Activated CD4-positive, alpha-beta T cell treated with anti-CD3 and anti-CD28 coated beads, Interleukin-2, amount 50 U/mL, for 16 hours (primary cell): ENCODE data around the gene TADA2B.

Experiments
- DNase-seq: peaks from one replicate; pipeline ENCODE4 v3.0.0-alpha.2; 2020

Gene TADA2B, protein sequence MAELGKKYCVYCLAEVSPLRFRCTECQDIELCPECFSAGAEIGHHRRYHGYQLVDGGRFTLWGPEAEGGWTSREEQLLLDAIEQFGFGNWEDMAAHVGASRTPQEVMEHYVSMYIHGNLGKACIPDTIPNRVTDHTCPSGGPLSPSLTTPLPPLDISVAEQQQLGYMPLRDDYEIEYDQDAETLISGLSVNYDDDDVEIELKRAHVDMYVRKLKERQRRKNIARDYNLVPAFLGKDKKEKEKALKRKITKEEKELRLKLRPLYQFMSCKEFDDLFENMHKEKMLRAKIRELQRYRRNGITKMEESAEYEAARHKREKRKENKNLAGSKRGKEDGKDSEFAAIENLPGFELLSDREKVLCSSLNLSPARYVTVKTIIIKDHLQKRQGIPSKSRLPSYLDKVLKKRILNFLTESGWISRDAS

DNA sequence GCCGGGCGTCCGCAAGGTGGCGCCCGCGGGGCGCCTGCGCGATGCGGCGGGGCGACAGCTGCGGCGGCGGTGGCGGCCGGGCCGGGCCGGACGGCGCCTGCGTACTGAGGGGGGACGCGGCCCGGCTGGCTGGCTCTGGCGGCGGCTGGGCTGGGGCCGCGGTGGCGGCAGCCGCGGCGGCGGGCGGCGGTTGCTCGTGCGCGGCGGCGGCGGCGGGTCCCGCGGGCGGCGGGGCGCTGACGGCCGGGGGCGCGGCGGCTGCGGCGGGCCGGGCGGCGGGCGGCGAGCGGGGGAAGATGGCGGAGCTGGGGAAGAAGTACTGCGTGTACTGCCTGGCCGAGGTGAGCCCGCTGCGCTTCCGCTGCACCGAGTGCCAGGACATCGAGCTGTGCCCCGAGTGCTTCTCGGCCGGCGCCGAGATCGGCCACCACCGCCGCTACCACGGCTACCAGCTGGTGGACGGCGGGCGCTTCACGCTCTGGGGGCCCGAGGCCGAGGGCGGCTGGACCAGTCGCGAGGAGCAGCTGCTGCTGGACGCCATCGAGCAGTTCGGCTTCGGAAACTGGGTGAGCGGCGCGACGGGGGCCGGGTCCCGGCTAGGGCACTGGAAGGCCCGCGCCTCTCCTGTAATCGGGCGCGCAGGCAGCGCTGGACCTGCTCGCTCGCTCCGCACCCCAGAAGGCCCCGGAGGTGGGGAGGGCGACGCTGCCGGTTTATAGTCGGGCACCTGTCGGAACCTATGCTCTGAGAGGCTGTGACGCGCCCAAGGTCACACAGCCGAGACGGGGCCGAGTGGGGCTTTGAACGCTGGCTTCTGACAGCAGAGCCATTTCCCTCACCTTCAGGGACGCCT, at the start of gene TADA2B:
Gene TADA2B, plus strand, starts transcription at position 89 of the 853 bp plus-strand sequence. Its CDS starts 208 bp downstream, at position 297.
- DNase-seq, result peak; percentile 47

DNA sequence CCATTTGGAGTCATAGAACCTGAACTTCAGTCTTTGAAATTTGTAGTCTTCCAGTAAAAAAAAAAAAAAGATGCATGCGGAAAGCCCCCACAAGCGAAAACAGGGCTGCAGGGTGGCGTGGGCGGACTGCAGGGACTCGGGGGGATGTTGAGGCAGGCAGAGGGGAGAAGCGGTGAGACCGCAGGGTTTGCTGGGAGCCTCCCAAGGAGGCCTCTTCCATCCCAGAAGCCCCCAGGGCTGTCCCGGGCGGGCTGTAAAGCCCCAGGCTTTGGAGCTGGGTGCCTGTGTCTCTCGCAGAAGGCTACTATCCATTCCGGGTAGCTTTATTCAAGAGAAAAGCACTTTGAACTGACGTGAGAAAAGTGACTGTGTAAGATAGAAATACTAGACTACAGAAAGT, 46.7 kb upstream of the TADA2B start:
- DNase-seq, result no peak

DNA sequence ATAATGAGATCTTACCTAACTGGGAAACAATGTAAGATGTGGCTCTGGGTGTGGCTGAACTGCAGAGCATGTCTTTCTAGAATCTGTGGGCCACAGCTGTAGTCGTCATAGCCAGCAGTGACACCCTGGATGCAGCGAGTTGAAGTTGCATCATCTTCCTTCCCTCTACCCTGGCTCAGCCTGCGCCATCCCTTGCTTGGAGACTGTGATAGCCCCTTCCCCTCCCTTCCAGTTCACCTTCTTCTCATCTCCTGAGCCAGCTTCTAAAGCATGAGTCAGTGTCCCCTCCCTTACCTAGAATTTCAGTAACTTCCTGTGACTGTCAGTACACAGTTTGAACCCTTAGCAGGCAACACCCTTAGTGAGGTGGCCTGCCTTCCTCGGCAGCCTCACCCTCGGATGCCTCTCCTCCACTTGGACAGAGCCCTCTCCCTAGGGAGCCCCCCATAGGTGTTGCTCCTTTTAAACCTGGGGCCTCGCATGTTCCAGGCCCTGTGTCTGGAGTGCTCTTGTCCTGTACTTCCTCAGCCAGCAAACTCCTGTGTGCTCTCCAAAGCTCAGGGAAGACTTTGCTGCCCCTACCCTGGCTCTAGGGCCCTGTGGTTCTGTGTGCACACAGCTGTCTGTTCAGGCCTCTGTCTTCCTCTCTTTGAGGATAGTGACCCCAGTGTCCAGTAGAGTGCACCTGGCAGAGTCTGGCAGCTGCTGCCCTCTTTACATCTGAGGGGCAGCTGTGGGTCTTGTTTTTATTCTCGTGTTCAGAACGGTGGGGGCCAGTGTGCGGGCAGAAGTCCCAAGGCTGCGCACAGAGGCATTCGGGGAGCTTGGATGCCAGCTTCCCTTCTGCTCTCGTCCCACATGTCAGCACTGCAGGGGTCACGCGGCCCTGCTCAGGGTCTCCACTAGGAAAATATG, 43.7 kb upstream of the TADA2B start:
- peak; percentile 54 for DNase-seq

DNA sequence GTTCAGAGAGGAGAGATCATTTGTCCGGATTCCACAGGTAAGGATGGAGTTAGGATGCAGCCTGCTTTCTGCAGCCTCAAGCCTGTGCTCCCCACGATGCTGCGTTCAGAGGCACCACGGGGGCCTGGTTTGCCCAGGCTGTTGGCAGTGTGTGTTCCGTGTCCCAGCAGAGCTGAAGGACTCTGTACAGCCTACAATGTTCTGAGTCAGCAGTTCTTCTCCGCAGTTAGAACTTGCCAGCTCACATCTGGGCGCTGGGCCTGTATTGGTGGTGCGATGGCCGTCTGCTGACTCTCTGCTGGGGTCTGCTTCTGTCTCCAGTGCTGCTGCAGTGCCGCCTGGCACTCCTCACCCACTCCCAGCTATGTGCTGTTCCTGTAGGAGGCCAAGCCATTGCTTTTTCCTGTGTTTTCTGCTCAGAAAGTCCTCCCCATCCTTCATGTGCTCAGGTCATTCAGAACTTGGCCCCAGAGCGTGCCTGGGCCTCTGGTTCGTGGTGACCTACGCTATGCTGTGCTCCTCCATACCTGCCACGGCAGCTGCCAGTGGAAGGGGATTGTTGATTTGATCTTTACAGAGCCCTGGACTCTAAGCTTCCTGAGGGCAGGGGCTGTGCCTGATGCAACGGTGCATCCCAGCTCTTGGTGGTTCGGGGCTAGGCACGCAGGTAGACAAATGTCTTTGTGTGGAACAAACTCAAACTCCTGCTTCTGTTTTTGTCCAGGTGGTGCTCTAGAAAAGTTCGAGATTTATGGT, 42.6 kb upstream of the TADA2B start:
- DNase-seq, result no peak

DNA sequence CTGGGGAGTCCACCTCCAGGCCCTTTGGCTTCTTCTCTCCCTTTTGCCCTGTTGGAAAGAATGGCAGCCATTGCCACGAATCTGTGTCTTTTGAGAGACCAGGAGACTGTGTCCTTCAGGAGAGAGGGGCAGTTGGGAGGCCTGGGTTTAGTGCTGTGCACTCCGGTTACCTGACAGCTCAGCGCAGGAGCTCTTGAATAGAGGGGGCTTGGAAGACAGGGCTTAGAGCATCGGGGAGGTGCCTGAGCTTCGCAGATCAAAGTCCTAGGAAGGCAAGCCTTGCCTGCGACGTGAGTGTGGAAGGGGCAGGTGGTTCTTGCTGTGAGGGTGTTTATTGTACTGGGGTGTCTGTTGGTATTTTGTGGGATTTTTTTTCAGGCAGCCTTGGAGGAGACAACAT, 41.9 kb upstream of the TADA2B start:
- DNase-seq, result no peak

DNA sequence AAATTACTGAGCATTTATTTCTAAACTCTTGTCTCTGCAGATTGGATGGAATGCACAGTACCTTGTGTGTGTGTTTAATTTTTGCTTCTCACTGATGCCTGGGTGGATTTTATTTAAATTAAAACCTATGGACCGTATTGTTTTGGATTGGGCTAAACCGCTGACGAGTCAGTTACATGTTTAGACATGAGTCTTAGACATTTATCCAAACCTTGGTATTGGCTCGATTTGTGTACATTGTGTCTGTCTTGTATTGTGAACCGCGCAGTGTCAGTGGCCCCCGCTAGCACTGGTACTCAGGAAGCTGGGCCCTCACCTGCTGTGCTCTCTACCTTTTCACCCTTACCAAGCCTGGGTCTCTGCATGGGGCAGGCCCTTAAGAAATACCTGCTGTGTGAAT, 40.8 kb upstream of the TADA2B start:
- DNase-seq, result no peak

DNA sequence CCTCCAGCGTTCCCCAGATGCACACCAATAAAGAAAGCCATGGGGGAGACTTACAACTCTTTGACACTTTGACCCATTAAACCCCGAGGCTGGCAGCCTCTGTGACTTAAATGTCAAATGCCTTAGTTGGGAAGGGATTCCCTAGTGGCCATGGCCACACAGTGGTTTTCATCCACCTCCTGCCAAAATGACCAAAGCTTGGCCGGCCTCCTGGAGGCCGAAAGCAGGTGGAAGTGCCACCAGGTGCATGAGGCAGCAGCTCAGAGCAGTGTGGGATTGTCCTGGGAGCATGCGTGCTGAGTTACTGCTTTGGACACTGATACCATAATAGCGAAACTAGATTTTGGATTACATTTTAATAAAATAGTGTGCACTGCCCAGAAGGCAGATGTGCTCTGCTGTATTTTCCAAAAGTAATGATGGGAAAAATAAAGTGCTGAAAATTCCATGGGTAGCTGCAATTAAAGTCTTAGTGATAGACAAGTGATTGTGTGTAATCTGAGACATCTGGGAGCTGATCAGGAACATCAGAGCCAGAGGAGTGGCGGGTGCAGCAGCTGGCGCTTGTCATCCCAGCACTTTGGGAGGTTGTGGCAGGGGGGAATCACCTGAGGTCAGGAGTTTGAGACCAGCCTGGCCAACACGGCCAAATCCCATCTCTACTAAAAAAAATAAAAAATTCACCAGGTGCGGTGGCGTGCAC, 39.8 kb upstream of the TADA2B start:
- DNase-seq, result no peak

DNA sequence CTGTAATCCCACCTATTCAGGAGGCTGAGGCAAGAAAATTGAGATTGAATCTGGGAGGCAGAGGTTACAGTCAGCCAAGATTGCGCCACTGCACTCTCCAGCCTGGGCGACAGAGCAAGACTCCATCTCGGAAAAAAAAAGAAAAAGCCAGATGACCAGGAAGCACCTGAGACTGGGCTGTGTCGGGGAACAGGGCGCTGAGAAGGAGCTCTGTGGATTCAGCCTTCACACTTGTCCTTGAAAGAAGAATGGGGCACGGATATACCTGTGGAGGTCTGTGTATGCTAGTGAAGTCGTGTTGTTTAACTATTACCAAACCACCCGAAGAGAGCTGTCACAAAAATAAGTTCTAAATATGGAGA, 39.3 kb upstream of the TADA2B start:
- no peak for DNase-seq

DNA sequence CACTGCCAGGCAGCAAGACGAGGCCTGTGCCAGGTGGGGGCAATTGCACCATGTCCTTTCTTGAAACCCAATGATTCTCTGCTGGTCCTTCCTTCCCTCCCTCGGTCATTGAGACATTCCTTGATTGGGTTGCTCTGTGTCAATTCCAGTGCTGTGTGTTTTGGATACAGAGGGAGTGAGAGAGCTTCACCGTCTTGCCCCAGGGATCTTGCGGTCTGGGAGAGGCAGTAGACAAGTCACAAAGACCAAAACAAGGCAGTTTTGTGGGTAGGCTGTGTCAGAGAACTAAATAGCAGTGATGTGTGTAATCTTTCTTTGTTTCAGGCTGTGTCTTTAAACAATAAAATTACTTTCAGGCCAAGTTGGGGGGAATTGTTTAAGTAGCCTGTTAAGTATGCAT, 38.8 kb upstream of the TADA2B start:
- DNase-seq, result no peak

DNA sequence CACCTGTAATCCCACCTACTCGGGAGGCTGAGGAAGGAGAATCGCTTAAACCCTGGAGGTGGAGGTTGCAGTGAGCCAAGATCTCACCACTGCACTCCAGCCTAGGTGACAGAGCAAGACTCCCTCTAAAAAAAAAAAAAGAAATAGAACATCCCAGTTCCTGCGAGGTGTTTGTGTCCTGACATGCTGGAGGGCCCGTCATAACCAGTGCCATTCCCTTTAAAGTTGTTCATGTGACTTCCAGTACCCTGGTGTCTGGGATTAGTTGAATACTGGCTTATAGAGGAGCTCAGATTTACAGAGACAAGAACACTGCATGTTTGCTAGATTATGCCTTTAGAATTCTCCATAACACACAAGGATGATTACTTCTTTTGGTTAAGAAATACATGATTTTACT, 37.6 kb upstream of the TADA2B start:
- no peak for DNase-seq

DNA sequence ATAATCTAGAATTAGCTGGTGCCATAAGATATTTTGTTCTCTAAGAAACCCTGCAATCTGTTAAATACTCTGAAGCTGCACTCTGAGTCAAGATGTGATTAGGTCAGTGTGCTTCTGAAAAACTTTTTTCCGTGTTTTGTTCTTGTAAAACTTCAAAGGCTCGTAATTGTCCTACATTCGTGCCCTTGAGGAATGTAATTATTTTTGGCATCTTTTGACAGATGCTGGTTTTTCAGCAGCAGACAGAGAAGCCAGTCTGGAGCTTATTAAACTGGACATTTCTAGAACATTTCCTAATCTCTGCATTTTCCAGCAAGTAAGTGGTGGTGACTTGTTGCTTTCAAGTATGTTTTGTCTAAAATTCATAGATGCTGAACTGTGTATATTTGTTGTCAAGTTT, 36.8 kb upstream of the TADA2B start:
- DNase-seq, result no peak

DNA sequence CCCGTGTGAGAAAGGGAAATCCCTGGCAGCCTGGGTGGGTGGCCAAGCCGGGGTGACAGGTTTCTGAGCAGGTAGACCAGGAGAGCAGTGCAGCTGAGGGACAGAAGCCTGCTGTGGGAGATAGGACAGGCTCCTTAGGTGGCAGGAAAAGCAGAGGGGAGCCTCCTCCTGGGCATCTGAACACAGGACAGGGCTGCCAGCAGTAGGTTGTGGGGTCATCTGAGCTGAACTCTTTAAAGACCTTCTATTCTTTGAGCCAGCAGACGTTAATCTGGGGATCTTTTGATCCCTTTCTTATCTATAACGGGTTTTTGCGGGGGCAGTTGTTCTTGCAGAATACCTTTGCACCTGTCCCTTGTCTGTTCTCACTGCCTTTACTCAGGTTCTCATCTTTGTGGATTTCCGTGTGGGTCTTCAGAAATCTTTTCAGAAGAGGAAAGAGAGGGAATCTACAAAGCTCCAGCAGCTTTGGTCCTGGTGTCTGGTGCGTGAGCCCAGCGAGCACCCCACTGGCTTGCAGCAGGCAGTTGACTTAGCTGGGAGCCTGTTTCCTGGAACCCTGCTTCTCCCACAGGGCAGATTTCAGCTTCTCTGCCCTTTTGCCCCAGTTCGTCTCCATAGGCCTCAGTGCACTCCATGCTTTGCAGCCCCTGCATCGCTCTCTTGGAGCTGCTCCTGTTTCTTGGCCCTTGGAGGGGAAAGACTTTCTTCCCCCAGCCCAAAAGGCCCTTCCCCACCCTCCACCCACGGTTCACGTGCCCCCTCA, 35.8 kb upstream of the TADA2B start:
- no peak for DNase-seq

DNA sequence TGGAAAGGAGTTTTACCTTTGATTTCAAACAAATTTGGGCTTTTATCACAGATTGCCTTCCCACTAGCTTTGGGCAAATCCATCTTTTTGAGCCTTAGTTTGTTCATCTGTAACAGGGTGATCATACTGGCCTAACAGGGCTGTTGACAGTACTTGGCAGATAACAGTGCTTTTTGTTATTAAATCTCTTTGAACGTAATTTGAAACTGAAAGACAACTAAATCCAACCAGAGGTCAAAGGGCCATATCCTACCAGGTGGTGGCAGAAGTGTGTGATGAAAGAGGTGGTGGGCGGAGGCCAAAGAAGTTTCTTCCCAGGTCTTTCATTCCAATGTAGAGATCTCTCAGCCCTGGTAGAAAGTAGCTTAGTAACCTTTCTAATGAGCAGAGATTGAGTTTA, 35.2 kb upstream of the TADA2B start:
- DNase-seq, result no peak

DNA sequence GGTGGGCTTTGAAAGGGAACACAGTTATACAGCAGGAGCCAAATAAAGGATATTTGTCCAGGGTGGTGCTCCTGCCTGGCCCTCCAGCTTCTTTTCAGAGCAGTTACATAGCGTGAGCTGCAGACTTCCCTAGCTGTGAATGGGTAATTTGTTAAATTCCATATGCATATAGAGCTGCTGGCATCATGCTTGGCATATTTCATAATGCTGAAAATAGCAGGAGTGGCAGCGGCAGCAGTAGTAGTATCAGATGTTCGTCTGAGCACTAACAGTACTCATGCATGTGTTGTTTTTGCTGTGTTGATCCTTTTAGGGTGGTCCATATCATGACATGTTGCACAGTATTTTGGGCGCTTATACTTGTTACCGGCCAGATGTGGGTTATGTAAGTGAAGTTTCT, 33.6 kb upstream of the TADA2B start:
- DNase-seq, result no peak

DNA sequence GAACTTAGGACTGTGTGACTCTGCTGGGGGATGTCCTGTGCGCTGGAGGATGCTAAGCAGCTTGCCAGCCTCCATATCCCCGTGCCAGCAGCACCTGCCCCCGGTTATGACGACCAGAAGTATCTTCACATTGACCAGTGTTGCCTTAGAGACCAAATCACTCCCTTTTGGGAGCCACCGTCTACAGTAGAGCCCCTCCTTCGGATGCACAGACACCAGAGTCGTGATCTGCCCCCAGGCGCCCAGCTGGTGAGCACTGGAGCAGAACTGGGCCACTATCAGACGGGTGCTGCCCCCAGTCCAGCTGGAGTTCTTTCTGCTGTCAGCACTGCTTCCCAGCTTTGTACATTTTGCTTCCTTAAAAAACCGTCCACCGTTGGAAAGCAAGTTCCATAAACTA, 30.0 kb upstream of the TADA2B start:
- DNase-seq, result no peak

DNA sequence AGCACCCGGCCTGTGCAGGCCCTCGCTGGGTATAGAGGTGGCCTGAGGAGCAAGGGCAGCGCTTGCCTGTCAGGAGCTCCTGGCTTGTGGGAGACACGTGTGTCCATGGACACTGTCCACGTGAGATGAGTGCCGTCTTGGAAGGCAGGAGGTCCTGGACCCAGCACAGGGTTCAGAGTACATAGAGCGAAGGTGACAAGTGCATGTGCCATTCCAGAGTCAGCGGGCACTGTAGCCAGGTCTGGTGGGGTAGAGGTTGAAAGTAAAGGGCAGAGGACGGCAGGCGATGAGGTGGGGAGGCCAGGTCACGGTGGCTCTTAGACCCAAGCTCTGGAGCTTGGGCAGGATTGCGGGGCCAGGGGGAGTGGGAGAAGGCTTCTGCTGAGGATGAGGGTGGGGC, 28.4 kb upstream of the TADA2B start:
- no peak for DNase-seq

DNA sequence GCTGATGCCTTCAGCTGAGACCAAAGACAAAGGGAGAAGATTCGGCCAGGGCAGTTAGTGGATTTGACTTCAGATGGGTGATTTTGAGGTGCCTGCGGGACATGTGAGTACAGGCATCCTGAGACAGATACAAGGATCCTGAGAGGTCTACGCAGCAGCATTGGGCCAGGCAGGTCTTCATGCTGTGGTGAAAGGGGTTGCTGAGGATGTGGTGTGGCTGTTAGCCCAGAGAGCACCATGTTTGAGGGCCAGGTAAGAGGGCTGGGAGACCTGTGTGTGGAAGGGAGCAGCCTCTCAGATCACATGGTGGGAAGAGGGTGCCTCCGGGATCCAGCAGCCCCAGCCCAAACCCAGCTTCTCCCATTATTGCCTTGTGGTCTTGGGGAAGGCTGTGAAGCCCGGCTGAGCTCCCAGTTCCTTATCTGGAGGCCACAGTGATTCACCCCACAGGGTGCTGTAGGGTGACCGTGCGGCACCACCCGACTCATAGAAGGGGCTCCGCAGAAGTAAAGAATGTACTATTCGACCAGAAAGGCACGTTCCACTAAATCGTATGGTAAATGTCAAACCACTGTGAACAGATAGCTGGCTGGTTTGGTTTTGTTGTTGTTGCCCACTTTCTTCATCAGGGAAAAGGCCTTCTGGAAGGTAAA, 27.7 kb upstream of the TADA2B start:
- no peak for DNase-seq

DNA sequence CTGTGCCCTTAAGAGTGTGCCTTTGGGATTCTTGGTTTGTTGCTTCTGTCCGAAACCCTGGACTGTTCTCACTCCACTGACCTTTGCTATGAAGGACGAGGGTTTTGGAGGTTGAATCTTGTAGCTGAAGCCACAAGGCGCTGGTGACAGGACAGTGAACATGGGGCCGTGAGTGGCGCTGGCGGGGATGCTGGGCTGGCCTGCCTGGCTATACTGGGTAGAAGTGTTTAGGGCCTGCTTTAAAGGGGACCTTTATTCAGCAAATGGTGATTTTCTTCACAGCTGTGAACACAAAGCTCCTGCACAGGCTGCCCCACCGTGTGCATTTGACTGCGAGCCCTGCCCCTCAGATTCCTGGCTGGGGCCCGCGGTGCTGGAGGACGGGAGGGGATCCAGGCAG, 27.1 kb upstream of the TADA2B start:
- no peak for DNase-seq

DNA sequence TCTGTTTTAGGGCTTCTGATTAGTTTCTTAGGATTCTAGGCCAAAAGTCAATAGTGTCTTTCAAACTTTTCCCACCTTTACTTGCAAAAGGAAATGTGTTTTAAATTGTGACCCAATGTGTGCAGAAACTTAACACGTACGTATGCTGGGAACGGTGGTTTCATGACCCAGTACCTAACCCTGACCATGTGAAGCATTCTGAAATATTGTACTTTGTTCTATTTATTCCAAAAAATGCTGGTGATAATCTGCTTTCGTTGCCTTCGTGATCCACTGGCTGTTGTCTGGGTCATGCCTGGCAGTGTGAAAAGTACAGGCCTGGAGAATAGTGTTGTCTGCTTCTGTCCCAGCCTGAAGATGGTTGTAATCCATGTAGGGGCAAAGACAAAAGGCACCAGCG, 26.7 kb upstream of the TADA2B start:
- DNase-seq, result no peak

DNA sequence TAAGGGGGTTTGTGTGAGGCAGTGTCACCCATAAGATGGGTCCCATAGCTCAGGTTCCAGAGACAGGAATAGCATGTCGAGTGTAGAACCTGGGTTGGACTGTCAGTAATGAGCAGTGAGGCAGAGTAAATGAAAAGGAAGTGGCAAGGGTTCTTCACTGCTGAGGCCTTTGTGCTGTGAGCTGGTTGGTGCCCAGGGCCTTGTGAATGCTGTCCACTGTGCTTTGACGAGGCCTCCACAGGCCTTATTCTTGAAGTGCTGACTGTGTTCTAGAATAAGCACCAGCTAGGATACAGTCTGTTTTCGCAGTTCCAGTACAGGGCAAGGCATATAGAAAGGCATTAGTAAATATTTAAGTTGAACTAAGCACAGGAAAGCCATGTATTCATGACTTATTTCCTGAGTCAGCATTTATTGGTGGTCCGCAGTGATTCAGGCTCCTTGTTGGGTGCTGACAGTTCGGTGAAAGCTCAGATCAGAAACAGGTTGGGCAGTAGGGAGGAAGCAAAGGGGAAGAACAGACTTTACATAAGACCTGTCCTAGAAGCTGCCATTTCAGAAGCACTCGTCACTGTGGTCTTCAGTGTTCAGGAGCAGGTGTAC, 25.6 kb upstream of the TADA2B start:
- no peak for DNase-seq
